GM12878 (cell line): ENCODE results near the gene HERPUD1. TPM values are rescaled to one million over a fixed set of nuclear protein-coding genes. Genes with fewer than 3 reads are reported as not detected.

ENCODE experiments used
- ATAC-seq: fragments of 200-7000 bp; cut with Tn5 transposase; 3 replicates; pipeline ENCODE4 v1.9.1; 2020; ENCODE audit warnings: mild to moderate bottlenecking, moderate library complexity
- BruUV-seq: library from RNA; stranded (reverse); fragments of 400-500 nt; replicated peaks from 2 replicates; lab custom pipeline; 2021; lab: Mats Ljungman, UMichigan
- CTCF ChIA-PET: fragments of 300-600 bp; sonication (Branson Sonifier 250); formaldehyde crosslinking; extraction: SDS; loops from one replicate; lab custom pipeline; 2021; ENCODE audit warnings: inconsistent platforms; lab: Yijun Ruan, JAX
- POLR2A ChIA-PET: fragments of 350-600 bp; formaldehyde crosslinking; extraction: SDS; loops from one replicate; lab custom pipeline; 2021; ENCODE audit warnings: inconsistent platforms; lab: Charles Lee
- RAD21 ChIA-PET: fragments of 300-600 bp; sonication (Branson Sonifier 250); formaldehyde crosslinking; loops from one replicate; lab custom pipeline; 2023; ENCODE audit warnings: antibody characterized with exemption; ENCODE audit not compliant: unreplicated experiment; lab: Charles Lee
- SMC1A ChIA-PET: fragments of 300-600 bp; sonication (Branson Sonifier 250); formaldehyde crosslinking; loops from one replicate; lab custom pipeline; 2023; ENCODE audit not compliant: unreplicated experiment, uncharacterized antibody; lab: Charles Lee
- DNase-seq: peaks from one replicate; pipeline ENCODE4 v3.0.0-alpha.2; 2011; ENCODE audit warnings: low read depth, low spot score
- FAIRE-seq: peaks from 3 replicates; lab custom pipeline; 2011; peaks lifted over from hg19 to GRCh38; lab: Jason Lieb, UNC
- H2AFZ ChIP-seq: 2 replicates; pipeline ENCODE4 v1.6.0; 2011; ENCODE audit warnings: low read depth, low read length, control low read depth; ENCODE audit not compliant: control insufficient read depth
- H3K27ac ChIP-seq: 2 replicates; pipeline ENCODE4 v1.5.1; 2011; ENCODE audit warnings: control low read depth; ENCODE audit not compliant: control insufficient read depth, insufficient read depth
- H3K27me3 ChIP-seq, 2 experiments: replicated peaks in 1 of 2; 2 replicates each; pipeline versions ENCODE4 v1.6.0 to v1.6.1; 2011; ENCODE audit warnings: low read length in 1 of 2; ENCODE audit not compliant: control insufficient read depth in 2 of 2, insufficient read depth in 2 of 2
- H3K36me3 ChIP-seq, 2 experiments: 2 replicates each; pipeline ENCODE4 v1.5.1; 2011; ENCODE audit warnings: low read length in 1 of 2; ENCODE audit not compliant: control insufficient read depth in 2 of 2, insufficient read depth in 2 of 2
- H3K4me1 ChIP-seq: 2 replicates; pipeline ENCODE4 v1.6.1; 2011; ENCODE audit warnings: mild to moderate bottlenecking, low read length, moderate library complexity, mixed read lengths; ENCODE audit not compliant: control insufficient read depth, insufficient read depth
- H3K4me2 ChIP-seq: 2 replicates; pipeline ENCODE4 v1.6.0; 2011; ENCODE audit warnings: control low read depth; ENCODE audit not compliant: control insufficient read depth, insufficient read depth
- H3K4me3 ChIP-seq: fragments of 200-600 bp; sonication (generic); 2 replicates; pipeline ENCODE4 v1.5.1; 2016
- H3K79me2 ChIP-seq: 2 replicates; pipeline ENCODE4 v1.6.0; 2011; ENCODE audit warnings: low read length; ENCODE audit not compliant: control insufficient read depth, insufficient read depth
- H3K9ac ChIP-seq: 2 replicates; pipeline ENCODE4 v1.8.0; 2011; ENCODE audit warnings: low read length, control low read depth, mixed read lengths; ENCODE audit not compliant: control insufficient read depth, insufficient read depth
- H3K9me3 ChIP-seq: replicated peaks from 3 replicates; pipeline ENCODE4 v1.5.1; 2011; ENCODE audit warnings: mild to moderate bottlenecking, low read length; ENCODE audit not compliant: control insufficient read depth, insufficient read depth
- H4K20me1 ChIP-seq: 2 replicates; pipeline ENCODE4 v1.6.0; 2011; ENCODE audit not compliant: control insufficient read depth, insufficient read depth
- CTCF ChIP-seq, 3 experiments: IDR thresholded peaks in 2 of 3; conservative IDR thresholded peaks in 1 of 3; 2 replicates each; pipeline ENCODE4 v1.5.1; 2011; ENCODE audit warnings: low read depth in 3 of 3, low read length in 3 of 3, mild to moderate bottlenecking in 3 of 3, control low read depth in 2 of 3, moderate library complexity in 2 of 3, inconsistent platforms in 1 of 3, mixed read lengths in 1 of 3; ENCODE audit not compliant: control insufficient read depth in 2 of 3, insufficient read depth in 1 of 3; ENCODE audit errors: extremely low read depth in 1 of 3
- E2F8 ChIP-seq: fragments of 450-650 bp; IDR thresholded peaks from 2 replicates; pipeline ENCODE4 v1.6.1; 2018; ENCODE audit warnings: mild to moderate bottlenecking, low read depth, moderate library complexity; ENCODE audit not compliant: partially characterized antibody
- NFYA ChIP-seq: IDR thresholded peaks from 2 replicates; pipeline ENCODE4 v1.6.1; 2011; ENCODE audit warnings: low read depth, mild to moderate bottlenecking, low read length, improper control_type of control experiment, borderline replicate concordance
- PKNOX1 ChIP-seq: fragments of 450-650 bp; IDR thresholded peaks from 2 replicates; pipeline ENCODE4 v1.6.1; 2016; ENCODE audit warnings: mild to moderate bottlenecking
- POU2F2 ChIP-seq: IDR thresholded peaks from 3 replicates; pipeline ENCODE4 v1.6.1; 2011; ENCODE audit warnings: low read depth, mild to moderate bottlenecking, low read length, borderline replicate concordance
- RAD21 ChIP-seq: IDR thresholded peaks from 2 replicates; pipeline ENCODE4 v1.6.1; 2011; ENCODE audit warnings: mild to moderate bottlenecking, low read depth, low read length, moderate library complexity; ENCODE audit not compliant: insufficient read depth
- SMC3 ChIP-seq: IDR thresholded peaks from 2 replicates; pipeline ENCODE4 v1.6.1; 2011; ENCODE audit warnings: low read length, improper control_type of control experiment, borderline replicate concordance
- USF2 ChIP-seq: IDR thresholded peaks from 2 replicates; pipeline ENCODE4 v1.6.1; 2011; ENCODE audit warnings: low read depth, low read length, improper control_type of control experiment, borderline replicate concordance
- ZNF24 ChIP-seq: fragments of 450-650 bp; IDR thresholded peaks from 2 replicates; pipeline ENCODE4 v1.6.1; 2017; ENCODE audit warnings: antibody characterized with exemption, mild to moderate bottlenecking
- WGBS: methylation state at CpG from one replicate; pipeline ENCODE4 v1.1.6; 2016; ENCODE audit warnings: low lambda C conversion rate; ENCODE audit not compliant: insufficient replicate concordance, insufficient coverage; ENCODE audit errors: missing lambda C conversion rate; 5-methylcytosine and 5-hydroxymethylcytosine counted together
- in situ Hi-C: fragments of 300-500 bp; cut with MboI; formaldehyde crosslinking; loops from 9 replicates; pipeline ENCODE4 v1.14.3; 2018; ENCODE audit warnings: mixed read lengths
- intact Hi-C: fragments of 100-400 bp; cut with micrococcal nuclease; formaldehyde crosslinking; loops from one replicate; pipeline ENCODE4 v1.14.2; 2022; ENCODE audit not compliant: unreplicated experiment
- polyA plus RNA-seq, 11 experiments: library from polyadenylated mRNA; depleted of rRNA in 4 of 11; unstranded in 6 of 11; stranded (reverse) in 5 of 11; fragments of >200 nt; fragmentation: Nextera tagmentation in 4 of 11; fragmentation: Illumina TruSeq in 1 of 11; extraction: Ambion mirVana in 4 of 11; extraction: Trizol in 1 of 11; gene quantifications; 1 replicate in 1 of 11; 2 replicates in 10 of 11; pipeline versions ENCODE4 v1.2.1 to v1.2.3, GENCODE V29; 2011 to 2016; ENCODE audit warnings: inconsistent platforms in 2 of 11, missing spikeins in 2 of 11, low read depth in 1 of 11
- total RNA-seq, 4 experiments: library from RNA; depleted of rRNA in 3 of 4; stranded (reverse); fragments of >200 nt in 3 of 4; fragmentation: Illumina TruSeq in 1 of 4; extraction: Trizol in 1 of 4; gene quantifications; 2 replicates each; pipeline versions ENCODE4 v1.2.1 to v1.2.3, GENCODE V29; 2013 to 2021

Gene HERPUD1
- total and polyA plus RNA-seq, 10 of the 15 experiments (the other 5 are each of a cell fraction or from before 2014, with no cell fraction given) = 32.6 to 212 (median 122) TPM

GRCh38 chr16:56970934-56971767 is 39.2 kb downstream of the HERPUD1 start:
- ATAC-seq = peak; percentile 85
- Histone ChIP-seq H3K27ac (peak overlapping the region; percentile 27; the same call in 1 of the 2 replicates), H3K9ac (no peak overlapping the region), H3K4me1 (peaks cover 46% of the 10 kb centered on the region), H3K4me3 (no peak overlapping the region), H4K20me1 (no peaks in the 10 kb centered on the region), H2AFZ (peak overlapping the region; percentile 63), H3K9me3 (no peaks in the 10 kb centered on the region), H3K36me3 (no peaks in the 10 kb centered on the region), H3K27me3 (no peaks in the 10 kb centered on the region), H3K79me2 (no peaks in the 10 kb centered on the region), H3K4me2 (peak overlapping the region; percentile 50)
- intact Hi-C loops (loop anchor here (1.0 to 5.0 kb wide), 3 partner anchors 10 to 216 kb away; partner anchors contain the start of genes NLRC5, PSME3IP1 and RSPRY1), in situ Hi-C loops (loop anchor here (5.0 kb wide), 1 partner anchor 71 kb away; no protein-coding TSS in a partner anchor)
- 16% methylated on average over 8 of the region's 8 CpGs for WGBS
- peak; percentile 80 for DNase-seq
- BruUV-seq = TSS peak; percentile 84
- ChIA-PET POLR2A (interaction anchor here (0.5 to 17.6 kb wide), 17 partner anchors 12 to 112 kb away, joined by 3 to 343 read pairs (median 4); partner anchors contain the start of gene NLRC5), CTCF (interaction anchor here (0.8 to 19.4 kb wide), 17 partner anchors 4 to 196 kb away, joined by 3 to 420 read pairs (median 6); partner anchors contain the start of genes CETP and NLRC5), RAD21 (interaction anchor here (0.9 to 22.4 kb wide), 10 partner anchors 11 to 103 kb away, joined by 3 to 473 read pairs (median 6); partner anchors contain the start of gene NLRC5), SMC1A (interaction anchor here (0.7 to 31.6 kb wide), 17 partner anchors 6 to 181 kb away, joined by 3 to 604 read pairs (median 4); partner anchors contain the start of genes CETP and NLRC5)
- peak; percentile 64 for FAIRE-seq
- TF ChIP-seq USF2 = no peak; the same call in 1 of the 2 replicates
- peak in 1 of 3 experiments; percentile 20; a peak in 1 of 6 replicates for TF ChIP-seq CTCF (IDR thresholded peaks at IDR 0.05 in 2 of 3, conservative IDR thresholded peaks at IDR 0.05 in 1 of 3; ENCODE audit: control insufficient read depth in 2 of 3, extremely low read depth in 1 of 3, insufficient read depth in 1 of 3, low read depth in 3 of 3, low read length in 3 of 3)
- peak; percentile 94 for TF ChIP-seq PKNOX1
- no peak for TF ChIP-seq NFYA
- peak; percentile 29; the same call in 1 of the 2 replicates for TF ChIP-seq RAD21
- TF ChIP-seq SMC3 = peak; percentile 26; the same call in 1 of the 2 replicates
- TF ChIP-seq ZNF24 = no peak
- 0 out of 3 replicates have a peak, but pooled peaks have one; percentile 14 for TF ChIP-seq POU2F2
- TF ChIP-seq E2F8 = no peak
